Activated CD8-positive, alpha-beta memory T cell treated with anti-CD3 and anti-CD28 coated beads, Interleukin-2, amount 50 U/mL, for 24 hours (primary cell): ENCODE results near the gene TBXAS1.
"Not testable (repeated sequence)": the region's sequence is repeated elsewhere in the genome, so short reads cannot be mapped to it uniquely, and the experiment has no call there.

Experiments used
- DNase-seq: peaks from one replicate; pipeline ENCODE4 v3.0.0-alpha.2; 2020; ENCODE audit errors: extremely low read depth

The TBXAS1 gene

GRCh38 chr7:139825666-139826290 lies 3.3 kb upstream of the TBXAS1 start:
- DNase-seq, result no peak

GRCh38 chr7:139827042-139827441 lies 2.0 kb upstream of the TBXAS1 start:
- no peak for DNase-seq

- DNase-seq, result no peak
Measured at GRCh38 chr7:139828446-139828845, 618 bp upstream of the TBXAS1 start.

- DNase-seq, result no peak
Measured at GRCh38 chr7:139829775-139830117, 682 bp downstream of the TBXAS1 start.

GRCh38 chr7:139830292-139830691 lies 1.2 kb downstream of the TBXAS1 start:
- no peak for DNase-seq

GRCh38 chr7:139830782-139831501 lies 1.9 kb downstream of the TBXAS1 start:
- DNase-seq, result no peak

GRCh38 chr7:139835848-139836247 lies 6.8 kb downstream of the TBXAS1 start:
- DNase-seq, result not testable (repeated sequence)

GRCh38 chr7:139837291-139837690 lies 8.2 kb downstream of the TBXAS1 start:
- DNase-seq, result not testable (repeated sequence)

GRCh38 chr7:139838276-139838675 lies 9.2 kb downstream of the TBXAS1 start:
- DNase-seq, result no peak

- no peak for DNase-seq
Measured at GRCh38 chr7:139838876-139839275, 9.8 kb downstream of the TBXAS1 start.

- DNase-seq, result no peak
Measured at GRCh38 chr7:139840776-139841175, 11.7 kb downstream of the TBXAS1 start.

- DNase-seq, result no peak
Measured at GRCh38 chr7:139842401-139843210, 13.5 kb downstream of the TBXAS1 start.

GRCh38 chr7:139843211-139843537 lies 14.1 kb downstream of the TBXAS1 start:
- DNase-seq, result not testable (repeated sequence)

GRCh38 chr7:139844779-139845442 lies 15.8 kb downstream of the TBXAS1 start:
- no peak for DNase-seq

- DNase-seq, result no peak
Measured at GRCh38 chr7:139845443-139845805, 16.4 kb downstream of the TBXAS1 start.

GRCh38 chr7:139846297-139846696 lies 17.2 kb downstream of the TBXAS1 start:
- DNase-seq, result no peak

- no peak for DNase-seq
Measured at GRCh38 chr7:139848274-139848673, 19.2 kb downstream of the TBXAS1 start.

- DNase-seq, result no peak
Measured at GRCh38 chr7:139850906-139851305, 21.8 kb downstream of the TBXAS1 start.

GRCh38 chr7:139851770-139852481 lies 22.9 kb downstream of the TBXAS1 start:
- no peak for DNase-seq

GRCh38 chr7:139852482-139852845 lies 23.4 kb downstream of the TBXAS1 start:
- no peak for DNase-seq

GRCh38 chr7:139853506-139854123 lies 24.6 kb downstream of the TBXAS1 start:
- no peak for DNase-seq
